Fibroblast of lung (primary cell): ENCODE measurements around the gene KLK8.

ENCODE experiments used
- EZH2 ChIP-seq: IDR thresholded peaks from 2 replicates; pipeline ENCODE4 v1.5.1; 2012; ENCODE audit warnings: low read length, control low read depth, mild to moderate bottlenecking; ENCODE audit errors: missing control alignments
- TF ChIP-seq, protein P1 (sequence below), 2 donors: IDR thresholded peaks in 1 of 2; conservative IDR thresholded peaks in 1 of 2; 1 replicate in 1 of 2; 2 replicates in 1 of 2; pipeline ENCODE4 v1.5.1; 2011 to 2012; ENCODE audit warnings: low read length in 2 of 2, control low read depth in 1 of 2, inconsistent platforms in 1 of 2, low read depth in 1 of 2, mild to moderate bottlenecking in 1 of 2

DNA sequence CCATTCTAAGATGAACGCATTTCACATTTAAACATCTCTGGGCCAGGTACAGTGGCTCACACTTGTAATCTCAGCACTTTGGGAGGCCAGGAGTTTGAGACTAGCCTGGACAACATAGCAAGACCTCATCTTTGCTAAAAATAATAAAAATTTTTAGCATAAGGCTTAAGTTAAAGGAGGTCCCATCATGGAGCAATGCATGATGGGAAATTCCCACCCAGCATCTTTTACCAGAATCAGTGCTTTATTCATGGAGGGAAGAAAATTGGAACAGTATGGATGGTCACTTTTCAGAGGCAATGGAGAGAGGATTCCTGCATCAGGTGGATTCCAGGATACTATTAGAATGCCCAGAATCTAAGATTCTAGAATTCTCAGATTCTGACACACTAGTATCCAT lies 3.8 kb upstream of the KLK8 start:
- TF ChIP-seq, protein P1, sequence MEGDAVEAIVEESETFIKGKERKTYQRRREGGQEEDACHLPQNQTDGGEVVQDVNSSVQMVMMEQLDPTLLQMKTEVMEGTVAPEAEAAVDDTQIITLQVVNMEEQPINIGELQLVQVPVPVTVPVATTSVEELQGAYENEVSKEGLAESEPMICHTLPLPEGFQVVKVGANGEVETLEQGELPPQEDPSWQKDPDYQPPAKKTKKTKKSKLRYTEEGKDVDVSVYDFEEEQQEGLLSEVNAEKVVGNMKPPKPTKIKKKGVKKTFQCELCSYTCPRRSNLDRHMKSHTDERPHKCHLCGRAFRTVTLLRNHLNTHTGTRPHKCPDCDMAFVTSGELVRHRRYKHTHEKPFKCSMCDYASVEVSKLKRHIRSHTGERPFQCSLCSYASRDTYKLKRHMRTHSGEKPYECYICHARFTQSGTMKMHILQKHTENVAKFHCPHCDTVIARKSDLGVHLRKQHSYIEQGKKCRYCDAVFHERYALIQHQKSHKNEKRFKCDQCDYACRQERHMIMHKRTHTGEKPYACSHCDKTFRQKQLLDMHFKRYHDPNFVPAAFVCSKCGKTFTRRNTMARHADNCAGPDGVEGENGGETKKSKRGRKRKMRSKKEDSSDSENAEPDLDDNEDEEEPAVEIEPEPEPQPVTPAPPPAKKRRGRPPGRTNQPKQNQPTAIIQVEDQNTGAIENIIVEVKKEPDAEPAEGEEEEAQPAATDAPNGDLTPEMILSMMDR (conservative IDR thresholded peaks at IDR 0.05 in 1 of 2, IDR thresholded peaks at IDR 0.05 in 1 of 2; ENCODE audit: low read depth in 1 of 2, low read length in 2 of 2) = no peak
- no peak for TF ChIP-seq EZH2
